Ishikawa (cell line): ENCODE data around the gene VAMP8.

Source experiments
- EP300 ChIP-seq: IDR thresholded peaks from 2 replicates; pipeline ENCODE4 v1.6.1; 2012; ENCODE audit warnings: borderline replicate concordance
- TCF12 ChIP-seq: IDR thresholded peaks from 2 replicates; pipeline ENCODE4 v1.6.1; 2012; ENCODE audit warnings: low read depth

GRCh38 chr2:85528355-85528754 is 49.0 kb upstream of the VAMP8 start:
- TF ChIP-seq TCF12 (no peak), EP300 (no peak)
